GM12878 (cell line): ENCODE results near the gene BSPRY. TPM values are rescaled to one million over a fixed set of nuclear protein-coding genes. Genes with fewer than 3 reads are reported as not detected.

Experiments
- ATAC-seq: fragments of 200-7000 bp; cut with Tn5 transposase; 3 replicates; pipeline ENCODE4 v1.9.1; 2020; ENCODE audit warnings: mild to moderate bottlenecking, moderate library complexity
- BruUV-seq: library from RNA; stranded (reverse); fragments of 400-500 nt; replicated peaks from 2 replicates; lab custom pipeline; 2021; lab: Mats Ljungman, UMichigan
- CTCF ChIA-PET: fragments of 300-600 bp; sonication (Branson Sonifier 250); formaldehyde crosslinking; extraction: SDS; loops from one replicate; lab custom pipeline; 2021; ENCODE audit warnings: inconsistent platforms; lab: Yijun Ruan, JAX
- POLR2A ChIA-PET: fragments of 350-600 bp; formaldehyde crosslinking; extraction: SDS; loops from one replicate; lab custom pipeline; 2021; ENCODE audit warnings: inconsistent platforms; lab: Charles Lee
- RAD21 ChIA-PET: fragments of 300-600 bp; sonication (Branson Sonifier 250); formaldehyde crosslinking; loops from one replicate; lab custom pipeline; 2023; ENCODE audit warnings: antibody characterized with exemption; ENCODE audit not compliant: unreplicated experiment; lab: Charles Lee
- SMC1A ChIA-PET: fragments of 300-600 bp; sonication (Branson Sonifier 250); formaldehyde crosslinking; loops from one replicate; lab custom pipeline; 2023; ENCODE audit not compliant: unreplicated experiment, uncharacterized antibody; lab: Charles Lee
- DNase-seq: peaks from one replicate; pipeline ENCODE4 v3.0.0-alpha.2; 2011; ENCODE audit warnings: low read depth, low spot score
- FAIRE-seq: peaks from 3 replicates; lab custom pipeline; 2011; peaks lifted over from hg19 to GRCh38; lab: Jason Lieb, UNC
- H2AFZ ChIP-seq: 2 replicates; pipeline ENCODE4 v1.6.0; 2011; ENCODE audit warnings: low read depth, low read length, control low read depth; ENCODE audit not compliant: control insufficient read depth
- H3K27ac ChIP-seq: 2 replicates; pipeline ENCODE4 v1.5.1; 2011; ENCODE audit warnings: control low read depth; ENCODE audit not compliant: control insufficient read depth, insufficient read depth
- H3K27me3 ChIP-seq, 2 experiments: replicated peaks in 1 of 2; 2 replicates each; pipeline versions ENCODE4 v1.6.0 to v1.6.1; 2011; ENCODE audit warnings: low read length in 1 of 2; ENCODE audit not compliant: control insufficient read depth in 2 of 2, insufficient read depth in 2 of 2
- H3K36me3 ChIP-seq, 2 experiments: 2 replicates each; pipeline ENCODE4 v1.5.1; 2011; ENCODE audit warnings: low read length in 1 of 2; ENCODE audit not compliant: control insufficient read depth in 2 of 2, insufficient read depth in 2 of 2
- H3K4me1 ChIP-seq: 2 replicates; pipeline ENCODE4 v1.6.1; 2011; ENCODE audit warnings: mild to moderate bottlenecking, low read length, moderate library complexity, mixed read lengths; ENCODE audit not compliant: control insufficient read depth, insufficient read depth
- H3K4me2 ChIP-seq: 2 replicates; pipeline ENCODE4 v1.6.0; 2011; ENCODE audit warnings: control low read depth; ENCODE audit not compliant: control insufficient read depth, insufficient read depth
- H3K4me3 ChIP-seq: fragments of 200-600 bp; sonication (generic); 2 replicates; pipeline ENCODE4 v1.5.1; 2016
- H3K79me2 ChIP-seq: 2 replicates; pipeline ENCODE4 v1.6.0; 2011; ENCODE audit warnings: low read length; ENCODE audit not compliant: control insufficient read depth, insufficient read depth
- H3K9ac ChIP-seq: 2 replicates; pipeline ENCODE4 v1.8.0; 2011; ENCODE audit warnings: low read length, control low read depth, mixed read lengths; ENCODE audit not compliant: control insufficient read depth, insufficient read depth
- H3K9me3 ChIP-seq: replicated peaks from 3 replicates; pipeline ENCODE4 v1.5.1; 2011; ENCODE audit warnings: mild to moderate bottlenecking, low read length; ENCODE audit not compliant: control insufficient read depth, insufficient read depth
- H4K20me1 ChIP-seq: 2 replicates; pipeline ENCODE4 v1.6.0; 2011; ENCODE audit not compliant: control insufficient read depth, insufficient read depth
- E2F8 ChIP-seq: fragments of 450-650 bp; IDR thresholded peaks from 2 replicates; pipeline ENCODE4 v1.6.1; 2018; ENCODE audit warnings: mild to moderate bottlenecking, low read depth, moderate library complexity; ENCODE audit not compliant: partially characterized antibody
- JUNB ChIP-seq: IDR thresholded peaks from 2 replicates; pipeline ENCODE4 v1.6.1; 2016; ENCODE audit warnings: antibody characterized with exemption, mild to moderate bottlenecking
- MTA3 ChIP-seq: IDR thresholded peaks from 2 replicates; pipeline ENCODE4 v1.6.1; 2012; ENCODE audit warnings: low read length, inconsistent platforms, borderline replicate concordance
- WGBS: methylation state at CpG from one replicate; pipeline ENCODE4 v1.1.6; 2016; ENCODE audit warnings: low lambda C conversion rate; ENCODE audit not compliant: insufficient replicate concordance, insufficient coverage; ENCODE audit errors: missing lambda C conversion rate; 5-methylcytosine and 5-hydroxymethylcytosine counted together
- in situ Hi-C: fragments of 300-500 bp; cut with MboI; formaldehyde crosslinking; loops from 9 replicates; pipeline ENCODE4 v1.14.3; 2018; ENCODE audit warnings: mixed read lengths
- intact Hi-C: fragments of 100-400 bp; cut with micrococcal nuclease; formaldehyde crosslinking; loops from one replicate; pipeline ENCODE4 v1.14.2; 2022; ENCODE audit not compliant: unreplicated experiment
- polyA plus RNA-seq, 11 experiments: library from polyadenylated mRNA; depleted of rRNA in 4 of 11; unstranded in 6 of 11; stranded (reverse) in 5 of 11; fragments of >200 nt; fragmentation: Nextera tagmentation in 4 of 11; fragmentation: Illumina TruSeq in 1 of 11; extraction: Ambion mirVana in 4 of 11; extraction: Trizol in 1 of 11; gene quantifications; 1 replicate in 1 of 11; 2 replicates in 10 of 11; pipeline versions ENCODE4 v1.2.1 to v1.2.3, GENCODE V29; 2011 to 2016; ENCODE audit warnings: inconsistent platforms in 2 of 11, missing spikeins in 2 of 11, low read depth in 1 of 11
- total RNA-seq, 4 experiments: library from RNA; depleted of rRNA in 3 of 4; stranded (reverse); fragments of >200 nt in 3 of 4; fragmentation: Illumina TruSeq in 1 of 4; extraction: Trizol in 1 of 4; gene quantifications; 2 replicates each; pipeline versions ENCODE4 v1.2.1 to v1.2.3, GENCODE V29; 2013 to 2021

The BSPRY gene
- total and polyA plus RNA-seq, 10 of the 15 experiments (the other 5 are each of a cell fraction or from before 2014, with no cell fraction given) = 0.45 to 6.3 (median 4.1) TPM

DNA sequence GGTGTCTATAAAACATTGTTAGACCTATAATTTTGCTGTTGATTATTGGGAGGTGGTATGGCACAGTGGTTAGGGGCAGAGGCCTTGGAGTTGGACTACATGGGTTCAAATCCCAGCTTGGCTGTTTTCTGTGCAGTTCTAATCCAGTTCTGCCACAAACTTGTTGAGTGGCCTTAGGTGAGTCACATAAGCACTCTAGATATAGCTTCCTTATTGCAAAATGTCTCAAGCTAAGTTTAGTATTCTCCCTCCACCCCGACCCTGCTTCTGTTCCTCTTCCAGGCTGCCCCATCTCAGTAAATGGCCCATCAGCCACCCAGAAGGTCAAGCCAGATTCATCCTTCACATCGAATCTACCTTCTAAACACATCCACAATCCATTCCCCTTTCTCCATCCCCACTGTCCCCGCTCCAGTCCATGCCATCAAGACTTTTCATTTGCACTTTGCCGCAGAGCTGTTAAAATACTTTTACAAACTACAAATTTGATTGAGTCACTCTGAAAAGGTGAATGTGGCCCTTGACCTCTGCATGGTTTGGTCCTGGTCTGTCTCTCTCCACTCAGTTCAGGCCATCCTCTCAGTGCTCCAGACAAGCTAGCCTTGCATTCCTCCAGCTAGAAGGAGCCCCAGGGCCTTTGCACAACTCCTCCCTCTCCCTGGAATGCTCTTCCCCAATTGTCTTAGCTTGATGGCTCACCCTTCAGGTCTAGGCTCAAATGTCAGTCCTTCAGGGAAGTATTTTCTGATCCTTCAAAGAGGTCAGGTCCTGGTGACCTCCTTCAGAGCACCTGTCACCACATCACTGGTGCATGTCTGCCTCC, 37.4 kb downstream of the BSPRY start:
- no peak overlapping the region for H3K4me3 ChIP-seq
- H3K4me1 ChIP-seq = no peaks in the 10 kb centered on the region
- DNase-seq = no peak
- intact Hi-C loops = no loop called here
- WGBS = 96% methylated on average over 4 of the region's 4 CpGs
- TF ChIP-seq MTA3 (no peak), E2F8 (no peak), JUNB (no peak)
- TF ChIP-seq, all 136 proteins: peak for 0
- Histone ChIP-seq H3K79me2 (no peaks in the 10 kb centered on the region), H4K20me1 (no peaks in the 10 kb centered on the region; the same call in 1 of the 2 replicates), H3K4me2 (no peak overlapping the region), H3K27ac (no peak overlapping the region), H2AFZ (no peak overlapping the region), H3K9me3 (no peaks in the 10 kb centered on the region), H3K9ac (no peak overlapping the region), H3K36me3 (peaks cover 0 to 10% of the 10 kb centered on the region in 2 experiments; a peak in 3 of 4 replicates), H3K27me3 (no peaks in the 10 kb centered on the region)
- ATAC-seq (no peak), FAIRE-seq (no peak)
- POLR2A ChIA-PET = interaction anchor here (0.5 to 0.6 kb wide), 2 partner anchors 19 to 66 kb away, joined by 3 read pairs; no protein-coding TSS in a partner anchor
- CTCF ChIA-PET = interaction anchor here (0.6 to 1.6 kb wide), 4 partner anchors 9 to 15 kb away, joined by 3 to 5 read pairs (median 4); partner anchors contain the start of gene ALAD
- BruUV-seq = TSS peak; percentile 88
- RAD21 ChIA-PET = no interaction called here
- in situ Hi-C loops = no loop called here
- SMC1A ChIA-PET = interaction anchor here (1.1 to 1.3 kb wide), 2 partner anchors 9 to 11 kb away, joined by 3 read pairs; no protein-coding TSS in a partner anchor
